ENCODE results near the gene DLG2.

- no peak for TF ChIP-seq CTCF (IDR thresholded peaks at IDR 0.05)
- TF ChIP-seq POLR2A (IDR thresholded peaks at IDR 0.05; ENCODE audit: low read depth): no peak
- TF ChIP-seq POLR2AphosphoS5 (IDR thresholded peaks at IDR 0.05): no peak
Measured at GRCh38 chr11:84232511-84232910, 1394.6 kb downstream of the DLG2 start.
